Pons (tissue), 1 donor: ENCODE measurements around the gene ERGIC1.

Experiments
- DNase-seq: peaks from one replicate; pipeline ENCODE4 v3.0.0-alpha.2; 2016; ENCODE audit warnings: low spot score

ERGIC1 gene

DNA sequence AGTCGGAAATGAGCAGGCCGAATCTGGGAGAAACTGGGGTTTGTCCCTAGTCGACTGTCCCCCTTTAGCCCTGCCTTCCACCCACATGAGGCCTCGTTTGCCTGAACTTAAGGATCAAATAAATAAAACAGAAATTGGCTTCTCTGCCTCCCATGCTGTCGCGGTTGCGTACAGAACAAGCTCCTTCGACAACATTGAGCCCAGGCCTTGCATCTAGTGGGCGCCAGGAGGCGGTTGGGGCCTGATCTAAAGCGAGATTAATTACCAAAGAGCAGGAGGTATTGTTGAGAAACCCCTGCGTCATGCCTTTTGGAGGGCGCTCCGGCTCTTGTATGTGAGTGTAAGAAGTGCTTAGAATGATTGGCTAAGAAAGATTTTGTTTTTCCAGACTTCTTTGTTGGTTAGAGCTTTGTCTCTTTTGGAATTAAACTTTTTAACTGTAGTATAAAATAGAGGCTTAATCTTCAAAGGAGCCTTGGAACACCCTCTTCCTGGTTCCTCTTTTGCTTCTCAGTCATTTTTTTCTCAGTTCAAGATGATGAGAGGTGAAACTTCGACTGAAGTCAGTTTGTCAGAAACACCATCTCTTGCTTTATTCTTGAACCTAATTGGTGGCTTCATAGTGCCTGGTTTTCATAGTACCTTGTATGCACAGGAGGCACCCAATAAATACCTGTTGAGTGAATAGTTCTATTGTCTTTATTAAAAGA lies 150.3 kb downstream of the ERGIC1 start:
- peak; percentile 76 for DNase-seq

DNA sequence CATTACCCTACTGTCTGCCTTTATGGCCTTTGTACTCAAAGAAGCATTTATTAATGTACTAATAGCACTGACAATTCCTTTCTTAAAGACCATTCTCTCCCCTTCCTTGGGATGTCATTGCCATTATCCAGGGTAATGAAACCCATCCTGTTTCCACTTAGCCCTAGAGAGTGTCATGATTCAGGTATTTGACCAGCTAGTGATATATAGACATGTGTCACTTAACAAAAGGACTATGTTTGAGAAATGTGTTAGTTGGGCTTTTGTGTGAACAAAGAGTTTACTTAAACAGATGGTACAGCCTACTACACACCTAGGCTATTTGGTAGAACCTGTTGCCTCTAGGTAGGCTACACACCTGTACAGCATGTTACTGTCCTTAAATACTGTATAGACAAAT lies 151.5 kb downstream of the ERGIC1 start:
- no peak for DNase-seq

DNA sequence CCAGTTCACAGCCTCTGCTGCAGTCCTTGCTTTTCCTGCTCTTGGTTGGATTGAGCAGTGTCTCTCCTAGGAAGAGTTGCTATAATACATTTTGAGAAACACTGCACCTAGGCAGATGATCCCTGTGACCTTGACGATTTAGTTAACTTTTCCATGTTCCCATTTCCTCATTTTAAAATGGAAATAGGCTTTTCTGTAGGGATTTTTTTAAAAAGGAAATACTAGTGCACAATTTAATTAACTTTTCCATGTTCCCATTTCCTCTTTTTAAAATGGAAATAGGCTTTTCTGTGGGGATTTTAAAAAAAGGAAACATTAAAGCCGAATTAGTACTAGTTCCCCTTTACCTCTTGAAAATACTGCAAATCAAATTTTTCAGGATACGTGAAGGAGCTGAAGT lies 154.2 kb downstream of the ERGIC1 start:
- no peak for DNase-seq

DNA sequence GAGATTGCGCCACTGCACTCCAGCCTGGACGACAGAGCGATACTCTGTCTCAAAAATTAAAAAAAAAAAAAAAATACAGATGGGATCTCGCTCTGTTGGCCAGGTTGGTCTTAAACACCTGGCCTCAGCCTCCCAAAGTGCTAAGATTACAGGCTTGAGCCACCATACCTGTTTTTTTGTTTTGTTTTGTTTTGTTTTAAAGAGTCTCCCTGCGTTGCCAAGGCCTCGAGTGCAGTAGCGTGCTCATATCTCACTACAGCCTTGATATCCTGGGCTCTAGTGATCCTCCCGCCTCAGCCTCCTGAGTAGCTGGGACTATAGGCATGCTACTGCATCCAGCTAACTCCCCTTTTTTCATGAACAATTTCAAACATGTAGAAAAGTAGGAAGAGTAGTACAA lies 156.7 kb downstream of the ERGIC1 start:
- no peak for DNase-seq

DNA sequence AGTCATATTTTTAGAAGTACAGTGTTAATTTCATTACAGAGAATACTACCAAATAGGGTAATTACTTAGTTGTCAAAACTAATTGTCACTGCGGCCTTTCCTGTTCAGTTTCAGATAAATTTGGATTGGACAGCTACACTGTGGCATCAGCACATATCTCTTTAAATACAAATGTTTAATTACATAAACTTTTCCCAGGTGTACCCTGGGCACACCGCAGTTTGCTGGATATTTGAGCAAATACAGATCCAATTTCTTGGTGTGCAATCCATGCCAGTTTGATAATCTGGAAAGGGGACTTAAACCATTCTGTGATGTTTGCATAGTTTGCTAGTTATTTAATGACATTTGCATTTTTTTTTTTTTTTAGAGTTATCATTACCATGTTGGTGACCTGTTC lies 160.4 kb downstream of the ERGIC1 start:
- no peak for DNase-seq

DNA sequence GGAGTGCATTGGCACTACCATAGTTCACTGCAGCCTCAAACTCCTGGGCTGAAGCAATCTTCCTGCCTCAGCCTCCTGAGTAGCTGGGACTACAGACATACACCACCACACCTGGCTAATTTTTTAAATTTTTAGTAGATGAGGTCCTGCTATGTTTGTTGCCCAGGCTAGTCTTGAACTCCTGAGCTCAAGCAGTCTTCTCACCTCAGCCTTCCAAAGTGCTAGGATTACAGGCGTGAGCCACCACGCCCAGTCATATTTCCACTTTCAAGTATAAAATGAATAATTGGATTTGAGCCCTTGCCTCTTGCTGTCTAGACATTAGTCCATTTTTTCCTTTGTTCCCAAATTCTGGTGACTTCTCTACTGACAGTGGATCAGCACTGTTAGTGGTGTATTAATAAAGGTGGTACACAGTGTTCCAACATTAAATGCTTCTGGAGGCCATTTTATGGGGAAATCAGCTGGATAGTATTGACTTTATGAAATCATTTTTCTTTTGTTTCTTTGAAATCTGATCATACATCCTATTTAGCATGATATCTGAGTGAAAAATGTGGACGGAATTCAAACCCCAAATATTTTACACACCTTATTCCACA lies 165.4 kb downstream of the ERGIC1 start:
- DNase-seq, result no peak

DNA sequence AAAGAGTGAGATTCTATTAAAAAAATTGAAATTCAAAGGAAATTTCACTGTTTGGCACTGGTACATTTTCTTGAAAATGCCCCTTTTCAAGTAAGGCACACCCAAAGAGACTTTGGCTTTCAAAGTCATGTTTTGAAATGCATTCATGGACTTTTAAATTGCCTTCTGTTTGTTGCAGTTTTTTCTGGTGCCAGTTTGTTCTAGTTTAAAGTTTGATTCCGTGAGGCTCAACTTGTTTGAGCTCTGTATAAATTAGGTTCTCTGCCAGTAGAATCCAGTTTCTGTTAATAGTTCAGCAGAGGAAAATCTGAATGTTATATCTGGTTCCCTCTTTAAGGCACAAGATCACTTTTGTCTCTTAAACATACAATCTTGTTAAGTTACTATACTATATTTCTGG lies 165.9 kb downstream of the ERGIC1 start:
- peak; percentile 51 for DNase-seq

DNA sequence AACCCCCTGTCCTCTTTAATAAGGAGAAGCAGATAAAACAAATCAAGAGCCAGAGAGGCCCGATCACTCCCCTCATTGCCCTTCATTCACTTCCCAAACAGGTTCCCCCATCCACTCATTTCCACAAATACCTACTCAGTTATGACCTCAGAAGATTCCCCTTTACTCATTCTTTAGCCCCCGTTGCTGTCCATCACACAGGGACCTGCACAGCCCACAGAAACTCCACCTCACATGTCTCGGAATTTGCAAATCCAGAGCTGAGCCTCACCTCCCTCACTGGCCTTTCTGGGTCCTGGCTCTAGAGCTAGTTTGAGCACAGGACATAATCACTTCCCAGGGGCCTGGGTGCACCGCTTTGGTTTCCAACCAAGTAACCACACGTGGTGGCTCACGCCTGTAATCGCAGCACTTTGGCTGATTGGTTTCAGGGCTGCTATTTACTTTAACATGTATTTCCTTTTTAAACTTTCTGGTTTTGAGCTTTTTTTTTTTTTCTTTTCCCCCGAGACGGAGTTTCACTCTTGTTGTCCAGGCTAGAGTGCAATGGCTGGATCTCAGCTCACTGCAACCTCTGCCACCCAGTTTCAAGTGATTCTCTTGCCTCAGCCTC lies 167.3 kb downstream of the ERGIC1 start:
- DNase-seq, result no peak
